Ishikawa (cell line): ENCODE results near the gene C12orf57.

Experiments
- CEBPB ChIP-seq: IDR thresholded peaks from 2 replicates; pipeline ENCODE4 v1.6.1; 2012
- CREB1 ChIP-seq: IDR thresholded peaks from 2 replicates; pipeline ENCODE4 v1.6.1; 2012; ENCODE audit warnings: low read depth
- EGR1 ChIP-seq: IDR thresholded peaks from 2 replicates; pipeline ENCODE4 v1.6.1; 2012
- EP300 ChIP-seq: IDR thresholded peaks from 2 replicates; pipeline ENCODE4 v1.6.1; 2012; ENCODE audit warnings: borderline replicate concordance
- FOXM1 ChIP-seq: IDR thresholded peaks from 2 replicates; pipeline ENCODE4 v1.6.1; 2012; ENCODE audit warnings: low read depth, borderline replicate concordance
- MAX ChIP-seq: IDR thresholded peaks from 2 replicates; pipeline ENCODE4 v1.6.1; 2012
- RAD21 ChIP-seq: IDR thresholded peaks from 2 replicates; pipeline ENCODE4 v1.6.1; 2012; ENCODE audit warnings: low read depth
- REST ChIP-seq: IDR thresholded peaks from 2 replicates; pipeline ENCODE4 v1.6.1; 2012; ENCODE audit warnings: low read depth, mild to moderate bottlenecking
- TCF12 ChIP-seq: IDR thresholded peaks from 2 replicates; pipeline ENCODE4 v1.6.1; 2012; ENCODE audit warnings: low read depth
- TEAD4 ChIP-seq: IDR thresholded peaks from 2 replicates; pipeline ENCODE4 v1.6.1; 2012
- YY1 ChIP-seq: IDR thresholded peaks from 2 replicates; pipeline ENCODE4 v1.6.1; 2012; ENCODE audit warnings: low read depth

GRCh38 chr12:6981152-6982052, 37.6 kb downstream of the C12orf57 start:
- TF ChIP-seq CREB1 (no peak), FOXM1 (no peak), TEAD4 (no peak), EP300 (no peak), REST (no peak), TCF12 (no peak), MAX (no peak), RAD21 (no peak), YY1 (no peak), EGR1 (no peak), CEBPB (no peak)
